ENCODE results near the gene BRD7.

BRD7 gene

DNA sequence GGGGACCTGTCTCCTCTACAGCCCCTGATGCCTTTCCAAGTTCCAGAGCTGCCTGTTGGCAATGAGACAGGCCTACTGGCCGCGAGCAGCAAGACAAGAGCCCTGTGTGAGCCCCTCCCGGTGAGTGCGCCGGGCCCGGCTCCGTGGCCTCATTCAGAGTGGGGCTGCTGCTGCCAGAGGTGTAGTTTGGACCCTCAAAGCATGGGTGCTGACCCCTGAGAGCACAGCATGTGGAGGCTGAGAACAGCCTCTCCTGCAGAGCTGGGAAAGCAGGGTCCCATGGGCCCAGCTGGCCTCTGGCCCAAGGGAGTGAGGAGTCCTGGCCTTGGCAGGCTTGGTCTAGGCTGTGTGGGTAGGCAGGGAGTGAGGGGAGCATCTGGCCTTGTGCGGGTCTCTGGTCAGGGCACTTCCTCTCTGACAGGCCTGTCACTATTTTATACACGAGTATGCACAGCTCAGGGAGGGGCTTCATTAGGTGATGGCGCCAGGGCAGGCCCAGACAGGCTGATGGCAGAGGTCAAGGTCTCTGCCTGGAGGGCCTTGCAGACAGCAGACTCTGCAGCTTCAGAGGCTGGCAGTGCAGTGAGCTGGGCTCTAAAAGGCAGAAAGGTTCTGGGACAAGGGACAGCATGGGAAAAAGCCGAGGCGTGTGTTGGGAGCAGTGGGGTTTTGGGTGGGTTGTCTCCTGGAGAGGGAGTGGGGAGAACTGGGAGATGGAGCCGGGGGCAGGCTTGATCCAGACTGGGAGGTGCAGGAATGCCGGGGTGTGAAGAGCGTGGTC is 59.1 kb downstream of the BRD7 start:
- no peaks in the 10 kb centered on the region for H3K9me3 Mint-ChIP-seq
- peaks cover 21% of the 10 kb centered on the region for H3K4me1 Mint-ChIP-seq
- H3K36me3 Mint-ChIP-seq: peaks cover 4% of the 10 kb centered on the region
- no peaks in the 10 kb centered on the region for H3K27me3 Mint-ChIP-seq
- H3K4me3 Mint-ChIP-seq: no peak overlapping the region
- peak overlapping the region; percentile 62 for H3K27ac Mint-ChIP-seq

DNA sequence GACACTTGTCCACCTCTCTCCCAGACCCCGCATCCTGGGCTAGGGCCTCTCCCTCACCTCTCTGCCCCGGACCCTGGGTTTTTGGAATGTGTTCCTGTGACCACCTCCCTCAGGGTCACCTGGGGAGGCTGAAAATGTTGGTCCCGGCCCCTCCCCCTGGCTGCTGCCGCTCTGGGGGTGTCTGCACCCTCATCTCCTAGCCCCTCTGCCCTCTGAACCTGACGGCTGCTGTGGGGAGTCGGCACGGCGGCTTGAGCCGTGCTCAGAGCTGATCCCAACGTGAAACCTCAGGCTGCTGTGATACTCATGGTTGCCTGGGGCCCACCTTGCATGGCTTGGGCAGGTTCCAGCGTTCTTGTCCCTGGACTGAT is 59.6 kb downstream of the BRD7 start:
- peak overlapping the region; percentile 85 for H3K27ac Mint-ChIP-seq
- peaks cover 21% of the 10 kb centered on the region for H3K4me1 Mint-ChIP-seq
- no peak overlapping the region for H3K4me3 Mint-ChIP-seq
- H3K36me3 Mint-ChIP-seq: peaks cover 4% of the 10 kb centered on the region
- H3K27me3 Mint-ChIP-seq: no peaks in the 10 kb centered on the region
- H3K9me3 Mint-ChIP-seq: no peaks in the 10 kb centered on the region

GRCh38 chr16:50308237-50308965 is 60.4 kb downstream of the BRD7 start:
- Mint-ChIP-seq H3K9me3 (no peaks in the 10 kb centered on the region), H3K27me3 (no peaks in the 10 kb centered on the region), H3K36me3 (peaks cover 4% of the 10 kb centered on the region), H3K4me1 (peaks cover 16% of the 10 kb centered on the region), H3K27ac (no peak overlapping the region), H3K4me3 (no peak overlapping the region)

GRCh38 chr16:50306287-50306686 is 62.5 kb downstream of the BRD7 start:
- Mint-ChIP-seq H3K9me3 (no peaks in the 10 kb centered on the region), H3K36me3 (peaks cover 2% of the 10 kb centered on the region), H3K27me3 (no peaks in the 10 kb centered on the region), H3K4me3 (no peak overlapping the region), H3K4me1 (peaks cover 7% of the 10 kb centered on the region), H3K27ac (no peak overlapping the region)

GRCh38 chr16:50305441-50306061 is 63.2 kb downstream of the BRD7 start:
- Mint-ChIP-seq H3K27me3 (no peaks in the 10 kb centered on the region), H3K4me3 (no peak overlapping the region), H3K4me1 (peaks cover 7% of the 10 kb centered on the region), H3K36me3 (peaks cover 2% of the 10 kb centered on the region), H3K9me3 (no peaks in the 10 kb centered on the region), H3K27ac (no peak overlapping the region)

DNA sequence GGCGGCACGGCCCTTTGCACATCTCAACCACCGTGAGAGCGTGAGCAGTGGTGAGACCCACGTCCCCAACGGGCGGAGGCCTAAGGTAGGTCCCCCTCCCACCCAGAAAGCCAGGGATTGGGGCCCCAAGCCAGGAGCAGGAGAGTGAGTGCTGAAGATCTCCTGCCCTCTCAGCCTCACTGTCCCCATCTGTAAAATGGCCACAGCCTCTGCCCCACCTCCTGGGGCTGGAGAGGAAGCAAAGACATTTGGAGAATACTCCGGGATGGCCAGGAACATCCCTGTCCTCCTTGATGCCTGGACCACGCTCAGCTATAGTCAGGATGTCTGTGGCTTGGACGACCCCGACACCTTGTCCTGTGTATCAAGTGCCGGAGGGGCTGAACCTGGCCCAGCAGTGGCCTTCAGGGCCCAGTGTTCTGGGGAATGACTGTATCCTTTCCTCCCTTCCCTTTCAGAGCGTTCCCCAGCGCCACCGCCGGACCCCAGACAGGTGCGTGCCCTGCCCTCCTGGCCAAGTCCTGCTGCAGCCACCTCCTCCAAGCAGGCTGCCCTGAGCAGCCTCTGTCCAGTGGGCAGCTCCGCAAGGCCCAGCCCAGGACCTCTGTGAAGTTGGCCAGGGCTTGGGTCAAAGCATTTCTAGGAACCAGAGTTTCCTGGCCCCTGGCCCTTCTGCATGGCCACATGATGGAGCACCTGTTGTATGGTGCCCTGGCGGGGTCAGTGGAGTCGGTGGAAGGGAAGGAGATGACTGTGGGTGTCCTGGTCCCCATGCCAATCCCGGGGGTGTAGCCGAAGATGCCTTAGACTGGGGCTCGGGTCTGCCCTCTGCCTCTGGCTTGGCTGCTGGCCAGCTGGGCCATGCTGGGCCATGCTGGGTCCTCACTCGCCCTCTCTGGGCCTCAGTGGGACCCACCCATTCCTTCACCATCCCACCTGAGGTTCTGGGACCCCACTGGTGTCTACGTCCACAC is 64.0 kb downstream of the BRD7 start:
- Mint-ChIP-seq H3K36me3 (no peaks in the 10 kb centered on the region), H3K9me3 (no peaks in the 10 kb centered on the region), H3K4me3 (no peak overlapping the region), H3K27ac (no peak overlapping the region), H3K27me3 (no peaks in the 10 kb centered on the region), H3K4me1 (peaks cover under 1% of the 10 kb centered on the region)

GRCh38 chr16:50303605-50304466 is 65.0 kb downstream of the BRD7 start:
- Mint-ChIP-seq H3K4me1 (no peaks in the 10 kb centered on the region), H3K36me3 (no peaks in the 10 kb centered on the region), H3K27me3 (no peaks in the 10 kb centered on the region), H3K4me3 (no peak overlapping the region), H3K9me3 (no peaks in the 10 kb centered on the region), H3K27ac (no peak overlapping the region)

- Mint-ChIP-seq H3K27ac (no peak overlapping the region), H3K4me1 (no peaks in the 10 kb centered on the region), H3K36me3 (no peaks in the 10 kb centered on the region), H3K27me3 (no peaks in the 10 kb centered on the region), H3K4me3 (no peak overlapping the region), H3K9me3 (no peaks in the 10 kb centered on the region)
Measured at GRCh38 chr16:50303041-50303604, 65.7 kb downstream of the BRD7 start.

GRCh38 chr16:50302472-50303005 is 66.2 kb downstream of the BRD7 start:
- no peaks in the 10 kb centered on the region for H3K36me3 Mint-ChIP-seq

DNA sequence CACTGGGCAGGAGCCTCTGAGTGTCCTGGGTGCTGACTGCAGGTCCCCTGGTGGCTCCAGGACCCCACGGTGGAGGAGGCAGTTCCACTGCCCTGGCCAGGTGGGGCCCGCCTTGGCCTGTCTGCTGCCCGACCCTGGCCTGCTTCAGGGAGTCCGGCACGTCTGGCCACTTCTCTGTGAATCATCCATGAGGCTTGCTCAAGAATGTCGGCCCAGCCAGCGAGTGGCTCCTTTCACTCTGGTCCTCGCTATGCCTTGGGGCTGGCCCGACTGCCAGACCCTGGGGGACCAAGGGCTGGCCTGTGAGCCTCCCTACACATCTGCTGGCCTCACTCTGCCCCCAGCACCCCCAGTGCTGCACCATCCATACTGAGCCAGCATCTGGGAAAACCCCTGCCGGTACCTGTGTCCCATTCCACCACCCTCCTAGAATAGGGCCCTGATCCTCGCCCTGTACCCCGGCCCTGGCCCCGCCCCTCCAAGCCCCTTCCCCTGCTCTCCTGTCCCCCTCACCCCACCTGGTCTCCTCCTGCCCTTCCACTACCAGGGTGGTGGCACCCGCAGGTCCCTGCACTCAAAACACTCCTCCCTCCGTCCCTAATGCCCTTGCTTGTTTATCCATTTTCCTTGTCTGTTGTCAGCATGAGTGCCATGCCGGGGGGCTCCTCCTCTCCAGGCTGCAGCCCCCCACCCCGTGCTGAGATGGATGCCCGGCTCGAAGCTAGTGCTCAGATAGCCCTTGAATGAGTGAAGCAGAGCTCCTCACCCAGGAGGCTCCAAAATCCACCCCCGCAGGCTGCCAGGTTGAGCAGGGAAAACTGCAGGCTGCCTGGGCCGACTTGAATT is 66.9 kb downstream of the BRD7 start:
- H3K27me3 Mint-ChIP-seq: no peaks in the 10 kb centered on the region
- no peak overlapping the region for H3K4me3 Mint-ChIP-seq
- no peaks in the 10 kb centered on the region for H3K4me1 Mint-ChIP-seq
- H3K27ac Mint-ChIP-seq: no peak overlapping the region
- no peaks in the 10 kb centered on the region for H3K9me3 Mint-ChIP-seq
- no peaks in the 10 kb centered on the region for H3K36me3 Mint-ChIP-seq

More at GRCh38 chr16:50302472-50303005, 66.2 kb downstream of the BRD7 start:
- Mint-ChIP-seq H3K4me3 (no peak overlapping the region), H3K27me3 (no peaks in the 10 kb centered on the region), H3K27ac (no peak overlapping the region), H3K4me1 (no peaks in the 10 kb centered on the region), H3K9me3 (no peaks in the 10 kb centered on the region)

- Mint-ChIP-seq H3K36me3 (no peaks in the 10 kb centered on the region), H3K4me1 (no peaks in the 10 kb centered on the region), H3K9me3 (no peaks in the 10 kb centered on the region), H3K27ac (no peak overlapping the region), H3K27me3 (no peaks in the 10 kb centered on the region), H3K4me3 (no peak overlapping the region)
Measured at GRCh38 chr16:50300942-50301625, 67.7 kb downstream of the BRD7 start.

DNA sequence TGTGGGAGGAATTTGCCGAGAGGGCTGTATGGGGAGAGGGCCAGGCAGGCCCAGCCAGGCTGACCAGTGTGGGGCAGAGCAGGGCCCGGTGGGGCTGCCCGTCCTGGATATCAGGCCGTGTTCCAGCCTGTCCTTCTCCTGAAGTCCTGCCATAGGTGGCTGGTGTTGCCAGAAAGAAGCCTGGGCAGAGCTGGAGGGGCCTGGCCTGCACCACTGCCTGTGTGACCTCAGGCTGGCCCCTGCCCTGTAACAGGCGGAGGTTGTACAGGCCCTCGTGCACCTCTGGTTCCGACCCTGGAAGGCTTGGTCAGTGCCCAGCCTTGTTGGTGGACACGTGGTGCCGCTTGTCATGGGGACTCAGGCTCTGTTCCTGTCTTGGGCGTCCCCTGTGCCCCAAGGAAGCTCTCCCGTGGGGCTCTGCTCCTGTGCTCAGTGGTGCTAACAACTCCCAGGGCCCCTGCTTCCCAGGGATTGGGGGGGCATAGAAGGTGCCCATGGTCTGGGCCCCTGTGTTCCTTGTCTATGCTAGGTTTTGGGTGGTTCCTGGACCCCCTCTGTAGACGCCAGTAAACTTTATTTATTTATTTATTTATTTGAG is 69.2 kb downstream of the BRD7 start:
- no peaks in the 10 kb centered on the region for H3K9me3 Mint-ChIP-seq
- no peaks in the 10 kb centered on the region for H3K27me3 Mint-ChIP-seq
- H3K36me3 Mint-ChIP-seq: no peaks in the 10 kb centered on the region
- peaks cover 3% of the 10 kb centered on the region for H3K4me1 Mint-ChIP-seq
- H3K27ac Mint-ChIP-seq: no peak overlapping the region
- H3K4me3 Mint-ChIP-seq: no peak overlapping the region

Data from activated naive CD4-positive, alpha-beta T cell treated with anti-CD3 and anti-CD28 coated beads, Interleukin-2, amount 50 U/mL, for 24 hours (primary cell).